AG09309 (cell line): ENCODE results near the gene P2RX2.

Source experiments
- DNase-seq: peaks from one replicate; pipeline ENCODE4 v3.0.0-alpha.2; 2010; ENCODE audit warnings: low read depth
- H3K4me3 ChIP-seq: 2 replicates; pipeline ENCODE4 v1.5.1; 2011; ENCODE audit warnings: mild to moderate bottlenecking, low read depth, low read length, moderate library complexity; ENCODE audit not compliant: control insufficient read depth
- CTCF ChIP-seq: IDR thresholded peaks from 2 replicates; pipeline ENCODE4 v1.5.1; 2011; ENCODE audit warnings: mild to moderate bottlenecking, low read depth, low read length, inconsistent platforms; ENCODE audit not compliant: insufficient read depth, control insufficient read depth; ENCODE audit errors: missing control alignments

The P2RX2 gene

GRCh38 chr12:132604668-132605441 lies 13.7 kb upstream of the P2RX2 start:
- no peak for DNase-seq
- no peak for TF ChIP-seq CTCF
- H3K4me3 ChIP-seq, result no peak overlapping the region

- no peak overlapping the region for H3K4me3 ChIP-seq
- no peak for DNase-seq
Observed at GRCh38 chr12:132605892-132606291, 12.7 kb upstream of the P2RX2 start.

DNA sequence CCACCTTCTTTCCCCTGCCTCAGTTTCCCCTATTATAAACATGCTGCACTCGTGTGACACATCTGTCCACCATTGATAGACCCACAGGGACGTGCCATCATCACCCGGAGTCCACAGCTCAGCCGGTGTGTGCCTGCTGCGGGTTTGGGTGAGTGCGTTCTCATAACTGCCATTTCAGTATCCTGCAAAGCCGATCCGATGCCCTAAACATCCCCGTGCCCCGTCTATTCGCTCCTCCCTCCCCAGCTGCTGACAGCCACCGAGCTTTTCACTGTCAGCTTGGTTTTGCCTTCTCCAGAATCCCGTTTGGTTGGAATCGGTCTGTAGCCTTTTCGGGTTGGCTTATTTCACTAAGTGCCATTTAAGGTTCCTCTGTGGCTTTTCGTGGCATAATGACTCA lies 12.1 kb upstream of the P2RX2 start:
- TF ChIP-seq CTCF, result no peak
- no peak overlapping the region for H3K4me3 ChIP-seq
- no peak for DNase-seq

More at GRCh38 chr12:132605892-132606291, 12.7 kb upstream of the P2RX2 start:
- TF ChIP-seq CTCF, result no peak

DNA sequence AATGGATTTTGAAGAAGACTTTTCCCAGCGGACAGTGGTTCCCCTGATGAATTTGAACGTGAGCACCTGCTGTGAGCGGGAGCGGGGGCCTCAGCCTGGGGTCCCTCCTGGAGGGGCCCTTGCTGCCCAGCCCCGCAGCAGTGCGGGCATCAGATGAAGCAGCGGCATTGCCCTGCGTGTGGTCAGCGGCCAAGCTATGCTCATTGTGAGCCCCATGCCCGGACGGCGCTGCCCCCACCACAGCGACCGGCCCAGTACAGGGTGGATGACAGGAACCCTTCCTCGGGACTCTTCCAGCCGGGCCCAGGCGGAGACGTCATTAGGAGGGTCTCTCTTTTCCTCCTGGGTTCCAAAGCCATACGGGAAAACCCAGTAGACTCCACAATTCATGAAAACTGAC lies 11.6 kb upstream of the P2RX2 start:
- TF ChIP-seq CTCF, result no peak
- no peak overlapping the region for H3K4me3 ChIP-seq
- no peak for DNase-seq

DNA sequence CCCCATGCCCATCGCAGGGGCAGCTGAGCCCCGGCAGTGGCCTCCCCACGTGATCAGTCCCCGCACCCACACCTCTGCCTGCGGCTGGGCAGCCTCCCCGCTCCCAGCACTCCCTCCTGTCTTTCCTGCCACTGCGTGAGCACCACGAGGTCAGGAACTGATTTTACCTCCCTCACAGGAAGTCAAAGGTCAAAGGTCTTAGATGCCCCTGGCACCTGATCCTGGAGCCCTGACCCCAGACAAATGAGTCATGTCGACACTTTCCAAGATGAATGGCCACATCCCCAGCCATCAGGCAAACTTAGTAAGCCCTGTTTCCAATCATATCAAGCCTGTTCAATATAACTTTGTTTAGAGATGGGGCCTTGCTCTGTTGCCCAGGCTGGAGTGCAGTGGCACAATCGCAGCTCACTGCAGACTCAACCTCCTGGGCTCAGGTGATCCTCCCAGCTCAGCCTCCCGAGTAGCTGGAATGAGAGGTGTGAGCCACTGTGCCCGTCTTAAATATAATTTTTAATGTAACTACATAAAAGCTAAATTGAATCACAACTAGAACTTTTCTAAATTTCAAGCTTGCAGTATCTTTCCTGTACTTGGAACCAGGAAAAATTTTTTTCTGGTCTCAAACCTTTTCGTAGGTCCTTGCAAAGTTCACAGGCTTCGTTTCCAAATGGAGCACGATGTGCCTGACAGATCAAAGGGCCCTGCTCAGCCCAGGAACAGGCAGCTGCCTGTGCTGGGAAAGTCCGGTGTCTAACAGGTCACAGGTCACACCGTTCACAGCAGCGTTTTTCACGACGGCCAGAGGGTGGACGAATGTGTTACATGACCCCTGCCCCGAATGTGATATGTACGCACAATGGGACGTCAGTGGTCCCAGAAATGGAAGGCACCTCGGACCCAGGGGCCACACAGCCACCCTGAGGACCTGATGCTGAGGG lies 10.1 kb upstream of the P2RX2 start:
- no peak for DNase-seq
- no peak overlapping the region for H3K4me3 ChIP-seq
- TF ChIP-seq CTCF, result no peak

DNA sequence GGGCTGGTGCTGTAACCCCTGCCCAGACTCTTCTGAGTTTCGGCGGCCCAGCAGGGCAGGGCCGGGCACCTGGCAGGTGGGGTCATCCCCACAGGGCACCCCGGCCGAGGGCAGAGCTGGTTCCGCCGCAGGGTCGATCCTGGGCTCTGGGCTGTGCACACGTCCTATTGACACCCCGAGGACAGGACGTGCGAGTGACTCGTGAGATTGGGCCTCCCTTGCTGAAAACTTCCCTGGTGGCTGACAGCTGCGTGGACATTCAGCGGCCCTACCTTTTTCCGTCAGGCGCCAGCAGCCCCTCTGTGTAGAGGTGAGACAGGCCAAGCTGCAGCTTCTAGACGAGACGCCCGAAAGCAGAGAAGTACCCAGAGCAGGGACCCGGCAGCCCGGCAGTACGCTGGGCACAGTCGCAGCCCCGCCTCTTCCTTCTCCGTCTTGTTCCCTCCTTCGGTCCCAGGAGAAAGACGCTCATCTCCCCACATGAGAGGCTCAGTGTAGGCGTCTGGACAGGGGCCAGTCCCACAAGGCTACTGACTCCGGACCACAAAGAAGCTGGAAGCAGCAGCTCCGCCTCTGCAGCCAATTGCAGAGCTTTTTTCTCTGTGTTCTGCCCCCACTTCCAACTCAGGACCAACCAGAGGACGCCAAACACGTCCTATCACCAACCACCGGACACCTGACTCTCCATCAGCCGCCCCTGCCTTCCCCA lies 8.4 kb upstream of the P2RX2 start, which contains the start of gene LRCOL1:
LRCOL1 (minus strand) TSS at position 532 of the 709 bp plus-strand sequence. CDS start 4,331 bp downstream, outside the sequence.
- peak within 1 kb of the TSS; percentile 13 for H3K4me3 ChIP-seq
- TF ChIP-seq CTCF, result no peak
- peak; percentile 39 for DNase-seq
